OCI-LY1 (cell line): ENCODE results near the gene CFD.
"Not testable (repeated sequence)": the region's sequence is repeated elsewhere in the genome, so short reads cannot be mapped to it uniquely, and the experiment has no call there.

Experiments used
- CTCF ChIP-seq: fragments of 200-600 bp; sonication (generic), shearing (Covaris generic); IDR thresholded peaks from 2 replicates; pipeline ENCODE4 v1.5.1; 2017; ENCODE audit warnings: mild to moderate bottlenecking, antibody characterized with exemption, low read length, moderate library complexity, mixed read lengths
- EZH2 ChIP-seq: fragments of 200-600 bp; sonication (generic), shearing (Covaris generic); IDR thresholded peaks from 2 replicates; pipeline ENCODE4 v1.8.0; 2017; ENCODE audit warnings: borderline replicate concordance, mixed run types, mild to moderate bottlenecking, antibody characterized with exemption, low read length, moderate library complexity, mixed read lengths

DNA sequence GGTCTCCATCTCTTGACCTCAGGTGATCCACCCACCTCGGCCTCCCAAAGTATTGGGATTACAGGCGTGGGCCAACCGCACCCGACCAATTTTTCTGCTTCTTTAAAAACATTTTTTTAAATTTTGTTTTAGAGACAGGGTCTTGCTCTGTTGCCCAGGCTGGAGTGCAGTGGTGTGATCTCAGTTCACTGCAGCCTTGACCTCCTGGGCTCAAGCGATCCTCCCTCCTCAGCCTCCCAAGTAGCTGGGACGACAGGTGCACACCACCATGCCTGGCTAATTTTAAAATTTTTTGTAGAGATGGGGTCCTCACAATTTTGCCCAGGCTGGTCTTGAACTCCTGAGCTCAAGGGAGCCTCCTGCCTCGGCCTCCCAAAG, 16.7 kb upstream of the CFD start:
- TF ChIP-seq CTCF, EZH2: not testable (repeated sequence)
